Mesothelial cell of epicardium (in vitro differentiated cells): ENCODE data around the gene CCDC50. TPM values are rescaled to one million over a fixed set of nuclear protein-coding genes. Genes with fewer than 3 reads are reported as not detected.

Source experiments
- DNase-seq, 2 experiments: peaks; one replicate each; pipeline ENCODE4 v3.0.0; 2021; ENCODE audit warnings: low spot score in 2 of 2; ENCODE audit not compliant: unreplicated experiment in 2 of 2
- H3K27ac Mint-ChIP-seq: 2 replicates; pipeline ENCODE4 v1.8.0; 2021; ENCODE audit warnings: mixed read lengths
- H3K27me3 Mint-ChIP-seq: 2 replicates; pipeline ENCODE4 v1.8.0; 2021; ENCODE audit warnings: low read depth, mixed read lengths
- H3K36me3 Mint-ChIP-seq: 2 replicates; pipeline ENCODE4 v1.8.0; 2021; ENCODE audit warnings: mixed read lengths
- H3K4me1 Mint-ChIP-seq: 2 replicates; pipeline ENCODE4 v1.8.0; 2021; ENCODE audit warnings: mixed read lengths
- H3K4me3 Mint-ChIP-seq: 2 replicates; pipeline ENCODE4 v1.8.0; 2021; ENCODE audit warnings: mild to moderate bottlenecking, moderate library complexity, mixed read lengths
- H3K9me3 Mint-ChIP-seq: 2 replicates; pipeline ENCODE4 v1.8.0; 2021; ENCODE audit warnings: mixed read lengths
- total RNA-seq: library from RNA; stranded (reverse); gene quantifications from 3 replicates; pipeline ENCODE4 v1.2.1, GENCODE V29; 2021
- TF ChIP-seq, protein P1 (sequence below): fragments of 200-600 bp; sonication (generic); IDR thresholded peaks from one replicate; pipeline ENCODE4 v1.5.0; 2021; ENCODE audit warnings: antibody characterized with exemption; ENCODE audit not compliant: unreplicated experiment

Gene CCDC50
- total RNA-seq, 1 donor from 2014 or later: 63.2 TPM

DNA sequence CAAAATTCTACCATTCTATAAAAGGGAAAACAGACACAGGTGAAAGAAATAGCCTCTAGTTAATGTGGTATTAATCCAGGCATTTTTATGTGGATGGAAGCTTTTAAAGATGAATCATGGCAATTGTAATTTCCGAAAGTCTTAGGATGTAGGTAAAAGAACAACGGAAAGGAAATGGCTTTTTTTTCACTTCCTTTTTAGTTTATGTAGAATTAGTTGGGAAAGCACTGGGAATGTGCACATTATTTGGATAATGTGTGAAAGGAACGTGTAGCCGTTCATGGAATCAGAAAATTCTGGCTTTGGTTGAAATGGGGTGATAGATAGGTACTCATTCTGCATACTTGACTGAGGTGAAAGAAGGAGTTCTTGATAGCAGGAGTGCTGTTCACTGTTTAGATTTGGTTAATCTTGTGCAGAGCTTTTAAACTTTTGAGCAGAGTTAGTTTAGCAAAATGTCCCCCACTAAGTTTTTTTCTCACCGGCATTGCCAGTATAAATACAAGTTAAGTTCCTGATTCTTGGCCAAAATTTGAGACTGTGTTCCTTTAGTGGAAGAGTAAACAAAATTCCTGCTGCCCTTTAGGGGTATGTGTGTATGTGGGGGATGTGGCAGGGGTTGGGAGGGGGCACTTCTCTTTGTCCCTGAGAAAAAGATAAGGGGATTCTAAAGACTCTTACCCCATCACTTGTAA, 21.3 kb downstream of the CCDC50 start:
- no peak for DNase-seq
- no peaks in the 10 kb centered on the region for H3K9me3 Mint-ChIP-seq
- H3K4me1 Mint-ChIP-seq: peaks cover 26% of the 10 kb centered on the region

DNA sequence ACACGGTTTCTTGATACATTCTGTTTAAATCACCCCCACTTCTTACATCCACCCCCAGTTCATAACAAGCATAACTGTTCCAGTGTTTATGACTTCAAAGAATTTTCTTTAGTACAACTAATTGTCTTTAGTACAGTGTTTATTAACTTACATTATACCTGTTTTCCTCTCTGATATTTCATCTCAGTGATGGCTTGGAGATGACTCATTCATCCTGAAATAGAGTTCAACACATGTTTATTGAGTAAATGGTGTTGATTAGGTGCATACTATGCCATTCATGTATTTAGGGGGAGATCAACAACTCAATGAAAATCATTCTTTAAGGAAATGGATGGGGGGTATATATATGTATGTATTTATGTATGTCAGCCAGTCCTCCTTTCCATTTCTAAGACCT, 22.8 kb downstream of the CCDC50 start:
- no peak overlapping the region for H3K27ac Mint-ChIP-seq
- H3K4me3 Mint-ChIP-seq: no peak overlapping the region
- TF ChIP-seq, protein P1, sequence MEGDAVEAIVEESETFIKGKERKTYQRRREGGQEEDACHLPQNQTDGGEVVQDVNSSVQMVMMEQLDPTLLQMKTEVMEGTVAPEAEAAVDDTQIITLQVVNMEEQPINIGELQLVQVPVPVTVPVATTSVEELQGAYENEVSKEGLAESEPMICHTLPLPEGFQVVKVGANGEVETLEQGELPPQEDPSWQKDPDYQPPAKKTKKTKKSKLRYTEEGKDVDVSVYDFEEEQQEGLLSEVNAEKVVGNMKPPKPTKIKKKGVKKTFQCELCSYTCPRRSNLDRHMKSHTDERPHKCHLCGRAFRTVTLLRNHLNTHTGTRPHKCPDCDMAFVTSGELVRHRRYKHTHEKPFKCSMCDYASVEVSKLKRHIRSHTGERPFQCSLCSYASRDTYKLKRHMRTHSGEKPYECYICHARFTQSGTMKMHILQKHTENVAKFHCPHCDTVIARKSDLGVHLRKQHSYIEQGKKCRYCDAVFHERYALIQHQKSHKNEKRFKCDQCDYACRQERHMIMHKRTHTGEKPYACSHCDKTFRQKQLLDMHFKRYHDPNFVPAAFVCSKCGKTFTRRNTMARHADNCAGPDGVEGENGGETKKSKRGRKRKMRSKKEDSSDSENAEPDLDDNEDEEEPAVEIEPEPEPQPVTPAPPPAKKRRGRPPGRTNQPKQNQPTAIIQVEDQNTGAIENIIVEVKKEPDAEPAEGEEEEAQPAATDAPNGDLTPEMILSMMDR: no peak

More for the DNA sequence above, 21.3 kb downstream of the CCDC50 start:
- Mint-ChIP-seq H3K27ac (peak overlapping the region; percentile 77), H3K27me3 (no peaks in the 10 kb centered on the region), H3K36me3 (no peaks in the 10 kb centered on the region), H3K4me3 (no peak overlapping the region)
- TF ChIP-seq, protein P1: no peak

DNA sequence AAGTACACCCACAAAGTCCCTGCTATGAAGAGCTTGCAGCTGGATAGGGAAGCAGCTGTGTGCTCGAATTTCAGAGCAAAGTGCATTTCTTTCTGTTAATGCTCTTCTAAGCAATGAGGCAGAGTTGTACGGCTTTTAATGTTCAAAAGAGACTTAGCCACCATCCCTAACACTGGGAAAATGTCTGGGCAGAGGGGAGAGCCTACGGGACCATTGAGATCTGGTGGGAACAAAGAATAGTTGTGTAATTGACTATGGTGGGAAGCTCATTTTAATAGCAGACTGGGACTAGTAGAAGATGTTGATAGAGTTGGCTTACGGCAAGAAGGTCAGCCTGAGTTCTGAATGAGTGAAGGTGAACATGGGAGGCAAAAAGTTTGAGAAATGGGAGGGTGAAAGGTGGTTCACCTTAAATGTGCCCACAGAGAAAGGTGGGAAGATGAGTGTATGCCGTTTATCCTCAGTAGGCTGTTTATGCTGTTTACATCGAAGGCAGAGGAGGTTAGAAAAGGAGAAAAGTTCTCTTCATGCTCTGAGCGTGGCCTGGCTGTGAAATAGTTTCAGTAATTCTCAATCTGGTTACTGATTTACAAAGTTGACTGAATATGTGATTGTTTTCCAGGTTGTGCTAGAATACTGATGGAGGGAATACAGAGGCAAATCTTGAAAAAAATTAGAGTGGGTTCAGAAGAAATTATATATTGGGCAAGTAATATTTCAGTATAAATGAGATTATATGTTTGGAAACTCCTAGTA, 24.0 kb downstream of the CCDC50 start:
- H3K4me3 Mint-ChIP-seq: no peak overlapping the region
- peaks cover 4% of the 10 kb centered on the region for H3K36me3 Mint-ChIP-seq
- H3K9me3 Mint-ChIP-seq: no peaks in the 10 kb centered on the region
- TF ChIP-seq, protein P1: no peak
- H3K27me3 Mint-ChIP-seq: no peaks in the 10 kb centered on the region
- H3K27ac Mint-ChIP-seq: no peak overlapping the region
- peaks cover 26% of the 10 kb centered on the region for H3K4me1 Mint-ChIP-seq
- no peak for DNase-seq

More for the DNA sequence above, 22.8 kb downstream of the CCDC50 start:
- Mint-ChIP-seq H3K9me3 (no peaks in the 10 kb centered on the region), H3K4me1 (peaks cover 29% of the 10 kb centered on the region), H3K36me3 (no peaks in the 10 kb centered on the region), H3K27me3 (no peaks in the 10 kb centered on the region)
- DNase-seq: no peak

DNA sequence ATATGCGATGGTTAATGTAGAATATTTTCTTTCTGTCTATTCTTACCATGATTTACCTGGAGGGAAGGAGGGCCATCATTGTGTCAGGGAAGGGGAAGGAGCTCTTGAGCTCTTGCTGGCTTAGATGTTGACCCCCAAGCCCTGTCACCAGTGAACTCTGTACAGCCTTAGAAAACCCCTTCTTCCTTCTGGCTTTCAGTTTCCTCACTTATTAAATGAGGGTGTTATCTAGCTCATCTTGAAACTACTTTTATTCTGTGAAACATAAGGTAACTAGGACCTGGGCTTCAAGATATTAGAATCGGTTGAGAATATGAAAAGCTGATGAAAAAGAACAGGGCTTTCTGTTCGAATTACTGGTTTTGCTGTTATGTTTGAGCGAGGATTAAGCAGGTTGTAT, 26.2 kb downstream of the CCDC50 start:
- DNase-seq: no peak
- Mint-ChIP-seq H3K27me3 (no peaks in the 10 kb centered on the region), H3K27ac (no peak overlapping the region), H3K4me3 (no peak overlapping the region), H3K9me3 (no peaks in the 10 kb centered on the region), H3K4me1 (peaks cover 24% of the 10 kb centered on the region), H3K36me3 (peaks cover 25% of the 10 kb centered on the region)
- TF ChIP-seq, protein P1: no peak

DNA sequence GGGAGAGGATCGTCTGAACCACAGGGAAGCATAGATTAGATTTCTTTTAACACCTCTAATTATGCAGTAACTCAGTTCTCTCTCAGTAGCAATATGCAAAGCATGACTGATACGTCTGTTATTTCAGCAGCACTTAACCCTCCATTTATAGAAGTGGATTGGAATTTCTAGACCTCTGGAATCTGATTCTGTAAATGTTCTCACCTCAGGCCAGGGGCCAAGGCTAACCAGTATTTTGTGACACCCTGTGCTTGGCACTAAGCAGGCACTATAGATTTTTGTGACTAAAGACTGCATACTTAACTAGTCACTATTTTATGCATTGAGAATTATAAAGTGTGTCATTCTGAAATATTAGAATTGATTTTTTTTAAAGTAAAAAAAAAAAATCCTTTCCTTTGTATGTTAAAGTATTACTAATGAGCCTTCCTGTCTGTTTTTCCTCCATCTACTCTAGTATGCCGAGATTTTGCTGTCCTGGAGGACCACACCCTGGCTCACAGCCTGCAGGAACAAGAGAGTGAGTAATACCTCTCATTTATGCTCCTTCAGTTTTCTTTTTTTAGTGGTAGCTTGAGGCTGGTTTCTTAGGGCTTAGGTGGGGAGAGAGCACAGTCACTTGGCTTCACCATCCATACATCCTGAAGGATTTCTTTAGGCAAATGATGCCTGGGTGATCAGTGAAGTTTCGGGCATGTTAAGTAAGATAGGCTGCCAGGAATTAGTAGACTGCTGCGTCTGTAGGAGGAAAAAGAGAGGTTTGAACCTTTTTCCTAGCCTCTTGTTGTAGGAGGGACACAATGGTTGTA, 27.6 kb downstream of the CCDC50 start:
- TF ChIP-seq, protein P1: no peak
- Mint-ChIP-seq H3K36me3 (peaks cover 38% of the 10 kb centered on the region), H3K27ac (peak overlapping the region; percentile 88), H3K4me1 (peaks cover 17% of the 10 kb centered on the region), H3K4me3 (no peak overlapping the region), H3K9me3 (no peaks in the 10 kb centered on the region), H3K27me3 (no peaks in the 10 kb centered on the region)
- DNase-seq: no peak
